Measurements from ENCODE around the gene SEMA3D.

The SEMA3D gene

GRCh38 chr7:85081846-85082245, 105.0 kb downstream of the SEMA3D start:
- in situ Hi-C loops (cut with MboI; ENCODE audit: low sequenced_read_pairs, unreplicated experiment): no loop called here
- no peak for DNase-seq (ENCODE audit: low spot score)
- no peak for TF ChIP-seq CTCF (IDR thresholded peaks at IDR 0.05; ENCODE audit: borderline replicate concordance, control extremely low read depth, extremely low read depth, insufficient read depth, missing control alignments)

GRCh38 chr7:85081392-85081791, 105.5 kb downstream of the SEMA3D start:
- DNase-seq (ENCODE audit: low spot score): no peak
- in situ Hi-C loops (cut with MboI; ENCODE audit: low sequenced_read_pairs, unreplicated experiment): no loop called here

GRCh38 chr7:85079434-85079833, 107.4 kb downstream of the SEMA3D start:
- in situ Hi-C loops (cut with MboI; ENCODE audit: low sequenced_read_pairs, unreplicated experiment): no loop called here
- TF ChIP-seq CTCF (IDR thresholded peaks at IDR 0.05; ENCODE audit: borderline replicate concordance, control extremely low read depth, extremely low read depth, insufficient read depth, missing control alignments): no peak
- no peak for DNase-seq (ENCODE audit: low spot score)

More at GRCh38 chr7:85081392-85081791, 105.5 kb downstream of the SEMA3D start:
- TF ChIP-seq CTCF (IDR thresholded peaks at IDR 0.05; ENCODE audit: borderline replicate concordance, control extremely low read depth, extremely low read depth, insufficient read depth, missing control alignments): no peak

GRCh38 chr7:85078181-85078580, 108.7 kb downstream of the SEMA3D start:
- TF ChIP-seq CTCF (IDR thresholded peaks at IDR 0.05; ENCODE audit: borderline replicate concordance, control extremely low read depth, extremely low read depth, insufficient read depth, missing control alignments): no peak
- in situ Hi-C loops (cut with MboI; ENCODE audit: low sequenced_read_pairs, unreplicated experiment): no loop called here
- no peak for DNase-seq (ENCODE audit: low spot score)

- no peak for DNase-seq (ENCODE audit: low spot score)
- in situ Hi-C loops (cut with MboI; ENCODE audit: low sequenced_read_pairs, unreplicated experiment): no loop called here
- no peak for TF ChIP-seq CTCF (IDR thresholded peaks at IDR 0.05; ENCODE audit: borderline replicate concordance, control extremely low read depth, extremely low read depth, insufficient read depth, missing control alignments)
These were observed 111.0 kb downstream of the SEMA3D start for GRCh38 chr7:85075864-85076263.

- in situ Hi-C loops (cut with MboI; ENCODE audit: low sequenced_read_pairs, unreplicated experiment): no loop called here
- no peak for TF ChIP-seq CTCF (IDR thresholded peaks at IDR 0.05; ENCODE audit: borderline replicate concordance, control extremely low read depth, extremely low read depth, insufficient read depth, missing control alignments)
- DNase-seq (ENCODE audit: low spot score): no peak
These were observed 111.9 kb downstream of the SEMA3D start for GRCh38 chr7:85074992-85075391.

- no peak for TF ChIP-seq CTCF (IDR thresholded peaks at IDR 0.05; ENCODE audit: borderline replicate concordance, control extremely low read depth, extremely low read depth, insufficient read depth, missing control alignments)
- in situ Hi-C loops (cut with MboI; ENCODE audit: low sequenced_read_pairs, unreplicated experiment): no loop called here
These were observed 112.8 kb downstream of the SEMA3D start for GRCh38 chr7:85074016-85074415.

More at GRCh38 chr7:85074016-85074415, 112.8 kb downstream of the SEMA3D start:
- DNase-seq (ENCODE audit: low spot score): no peak

Data from GM13976 (cell line).